GM18511 (cell line): ENCODE results near the gene ARFGAP1.
"Not testable (repeated sequence)": the region's sequence is repeated elsewhere in the genome, so short reads cannot be mapped to it uniquely, and the experiment has no call there.

Source experiments
- ATAC-seq: cut with Tn5 transposase; IDR thresholded peaks from one replicate; pipeline ENCODE4 v1.9.1; 2021; ENCODE audit warnings: mild to moderate bottlenecking, moderate library complexity; ENCODE audit not compliant: unreplicated experiment

Gene ARFGAP1

DNA sequence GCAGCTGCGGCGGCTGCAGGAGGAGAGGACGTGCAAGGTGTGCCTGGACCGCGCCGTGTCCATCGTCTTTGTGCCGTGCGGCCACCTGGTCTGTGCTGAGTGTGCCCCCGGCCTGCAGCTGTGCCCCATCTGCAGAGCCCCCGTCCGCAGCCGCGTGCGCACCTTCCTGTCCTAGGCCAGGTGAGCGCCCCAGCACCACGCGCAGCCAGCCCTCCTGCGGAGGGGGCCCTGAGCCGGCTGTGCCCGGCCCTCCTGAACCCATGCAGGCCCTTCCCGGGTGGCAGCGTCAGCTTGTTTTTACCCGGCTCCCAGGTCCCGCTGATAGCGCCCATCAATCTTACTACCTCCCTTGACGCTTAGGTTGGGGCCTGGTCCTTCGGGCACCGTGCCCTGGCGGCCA is 33.2 kb upstream of the ARFGAP1 start:
- no peak for ATAC-seq

DNA sequence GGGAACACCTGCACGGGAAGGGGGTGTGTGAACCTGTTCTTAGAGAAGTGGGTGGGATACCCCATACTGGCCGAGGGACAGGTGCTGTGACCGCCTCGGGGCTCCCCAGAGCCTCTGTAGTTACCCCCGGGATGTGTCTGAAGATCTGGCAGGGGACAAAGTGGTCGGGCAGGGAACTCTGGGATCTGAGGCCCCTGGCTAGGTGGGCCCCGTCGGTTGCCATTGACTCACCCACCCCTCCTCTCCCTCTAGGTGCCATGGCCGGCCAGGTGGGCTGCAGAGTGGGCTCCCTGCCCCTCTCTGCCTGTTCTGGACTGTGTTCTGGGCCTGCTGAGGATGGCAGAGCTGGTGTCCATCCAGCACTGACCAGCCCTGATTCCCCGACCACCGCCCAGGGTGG is 32.6 kb upstream of the ARFGAP1 start:
- ATAC-seq, result no peak

DNA sequence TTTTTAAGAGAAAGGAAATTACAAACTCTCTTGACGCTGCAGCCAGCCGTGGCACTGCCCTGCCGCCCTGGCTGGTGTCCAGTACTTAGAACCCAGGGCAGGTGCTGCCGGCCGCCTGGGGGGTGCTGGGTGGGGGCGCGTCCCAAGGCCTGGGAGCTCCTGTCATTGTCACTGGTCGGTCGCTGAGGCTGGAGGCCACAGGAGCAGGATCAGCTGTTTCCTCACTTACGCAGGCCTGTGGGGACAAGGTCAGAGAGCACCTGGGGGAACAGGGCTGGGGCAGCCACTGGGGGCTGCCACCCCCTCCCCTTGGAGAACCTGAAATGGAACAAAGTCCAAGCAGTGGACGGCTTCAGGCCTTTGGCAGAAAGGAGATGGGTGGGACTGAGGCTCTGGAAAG is 31.3 kb upstream of the ARFGAP1 start:
- ATAC-seq, result no peak

DNA sequence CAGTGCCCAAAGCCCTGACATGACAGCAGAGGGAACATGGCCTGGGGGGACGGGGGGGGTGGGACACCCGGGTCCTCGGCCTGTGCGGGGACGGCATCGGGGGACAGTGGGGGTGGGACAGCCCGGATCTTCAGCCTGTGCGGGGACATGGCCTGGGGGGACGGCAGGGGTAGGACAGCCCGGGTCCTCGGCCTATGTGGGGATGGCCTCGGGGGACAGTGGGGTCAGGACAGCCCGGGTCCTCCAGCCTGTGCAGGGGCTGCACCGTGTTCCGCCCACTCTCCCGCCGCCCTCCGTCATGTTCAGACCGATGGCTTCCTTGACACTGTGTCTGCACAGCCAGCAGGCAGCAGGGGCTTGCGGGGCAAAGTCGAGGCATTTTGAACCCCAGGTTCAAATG is 29.9 kb upstream of the ARFGAP1 start:
- ATAC-seq, result no peak

DNA sequence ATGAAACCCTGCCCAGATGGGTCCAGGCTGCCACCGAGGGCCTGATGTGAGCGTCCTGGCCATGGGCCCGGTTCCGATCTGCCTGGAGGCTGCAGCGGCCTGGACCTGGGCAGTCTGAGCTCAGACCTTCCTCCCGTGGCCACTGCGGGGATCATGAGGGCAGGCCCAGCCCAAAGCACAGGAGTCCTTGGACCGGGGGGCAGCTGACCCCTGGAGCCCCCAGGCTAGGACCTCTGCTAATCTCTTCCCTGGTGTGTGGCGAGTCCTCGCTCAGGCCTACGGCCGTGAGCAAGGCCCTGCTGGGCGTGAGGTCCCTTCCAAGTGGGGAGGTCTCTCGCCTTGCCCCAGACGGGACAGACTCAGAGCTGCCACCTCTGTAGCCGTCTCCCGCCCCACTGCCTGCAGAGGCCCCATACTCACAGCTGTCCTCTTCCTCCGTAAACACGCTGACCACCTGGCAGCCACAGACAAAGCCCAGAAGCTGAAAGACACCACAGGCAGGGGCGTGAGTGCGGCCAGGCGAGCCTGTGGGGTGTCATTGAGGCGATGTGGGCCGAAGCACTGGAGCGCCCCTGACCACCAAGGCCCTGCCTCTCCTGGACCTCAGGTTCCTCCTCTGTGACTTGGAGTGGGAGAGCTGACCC is 28.9 kb upstream of the ARFGAP1 start:
- no peak for ATAC-seq

- ATAC-seq, result no peak
Observed at GRCh38 chr20:63244468-63244867, 28.1 kb upstream of the ARFGAP1 start.

DNA sequence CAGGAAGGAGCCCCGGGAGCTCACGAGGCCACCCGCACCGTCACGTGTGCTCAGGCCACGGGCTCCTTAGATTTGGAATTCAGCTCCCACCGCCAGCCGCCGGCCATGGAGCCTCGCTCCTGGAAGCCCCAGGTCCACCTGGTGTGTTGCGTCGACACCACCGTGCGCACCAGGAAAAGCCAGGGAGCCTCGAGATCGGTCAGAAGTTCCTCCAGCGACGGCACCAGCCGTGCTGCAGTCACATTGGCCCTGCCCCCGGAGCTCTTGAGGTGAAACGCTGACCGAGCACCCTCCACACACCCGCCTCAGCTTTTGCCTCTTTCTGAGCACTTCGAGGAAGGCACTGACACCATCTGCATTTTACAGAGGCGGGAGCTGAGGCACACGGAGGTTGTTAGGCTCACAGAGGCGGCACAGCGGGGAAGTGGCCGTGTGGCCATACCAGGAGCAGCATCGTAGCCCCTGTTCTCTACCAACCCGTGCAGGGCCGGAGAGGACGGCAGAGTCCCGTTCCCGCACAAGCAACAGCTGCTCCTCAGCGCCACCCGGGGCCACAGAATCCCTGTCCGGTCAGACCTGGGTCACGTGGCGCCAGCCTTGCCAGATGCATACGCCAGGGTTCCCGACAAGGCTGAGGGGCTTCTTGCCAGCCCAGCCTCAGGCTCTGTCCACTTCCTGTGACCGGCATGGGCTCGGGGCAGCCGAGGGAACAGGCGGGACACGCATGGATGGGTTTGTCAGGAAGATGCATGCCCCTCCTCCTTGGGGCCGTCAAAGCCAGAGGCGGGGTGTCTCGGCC is 25.9 kb upstream of the ARFGAP1 start:
- no peak for ATAC-seq

GRCh38 chr20:63247671-63248228 is 24.9 kb upstream of the ARFGAP1 start:
- no peak for ATAC-seq

DNA sequence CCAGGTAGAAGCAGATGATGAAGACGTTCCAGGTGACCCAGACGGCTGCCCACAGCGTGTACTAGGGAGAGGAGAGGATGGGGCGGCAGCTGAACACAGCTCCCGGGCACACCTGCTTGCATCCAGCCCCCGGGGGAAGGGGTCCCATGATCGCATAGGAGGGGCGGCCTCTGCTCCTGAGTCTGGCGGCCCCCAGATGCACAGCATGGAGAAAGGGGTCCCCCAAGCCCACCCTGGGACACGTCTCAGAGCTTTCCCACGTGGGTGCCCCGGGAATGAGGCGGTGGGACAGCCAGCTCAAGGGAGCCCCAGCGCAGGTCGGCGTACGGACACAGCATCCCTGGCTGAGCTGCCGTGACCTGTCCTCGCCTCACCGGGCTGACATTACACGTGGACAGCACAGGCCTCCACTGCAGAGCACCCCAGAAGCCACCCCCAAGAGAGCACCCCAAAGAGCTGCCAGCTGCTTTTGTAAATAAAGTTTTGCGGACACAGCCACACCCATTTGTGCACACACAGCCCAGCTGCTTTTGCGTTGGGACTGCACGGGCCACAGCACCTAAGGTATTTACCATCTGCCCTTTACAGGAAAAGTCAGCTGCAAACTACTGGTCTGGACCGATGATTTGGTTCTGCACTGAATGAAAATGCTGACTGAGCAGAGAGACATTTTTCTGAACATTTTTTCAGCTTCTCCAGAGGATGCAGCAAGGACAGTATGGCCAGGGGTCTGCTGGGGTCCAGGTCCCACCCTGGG is 23.6 kb upstream of the ARFGAP1 start:
- no peak for ATAC-seq

GRCh38 chr20:63249891-63250290 is 22.7 kb upstream of the ARFGAP1 start:
- ATAC-seq, result no peak

DNA sequence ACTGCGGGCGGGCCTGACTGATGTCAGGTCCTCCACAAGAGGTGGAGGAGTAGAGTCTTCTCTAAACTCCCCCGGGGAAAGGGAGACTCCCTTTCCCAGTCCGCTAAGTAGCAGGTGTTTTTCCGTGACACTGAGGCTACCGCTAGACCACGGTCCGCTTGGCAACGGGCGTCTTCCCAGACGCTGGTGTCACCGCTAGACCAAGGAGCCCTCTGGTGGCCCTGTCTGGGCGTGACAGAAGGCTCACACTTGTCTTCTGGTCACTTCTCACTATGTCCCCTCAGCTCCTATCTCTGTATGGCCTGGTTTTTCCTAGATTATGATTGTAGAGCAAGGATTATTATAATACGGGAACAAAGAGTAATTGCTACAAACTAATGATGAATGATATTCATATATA is 21.3 kb upstream of the ARFGAP1 start:
- not testable (repeated sequence) for ATAC-seq

DNA sequence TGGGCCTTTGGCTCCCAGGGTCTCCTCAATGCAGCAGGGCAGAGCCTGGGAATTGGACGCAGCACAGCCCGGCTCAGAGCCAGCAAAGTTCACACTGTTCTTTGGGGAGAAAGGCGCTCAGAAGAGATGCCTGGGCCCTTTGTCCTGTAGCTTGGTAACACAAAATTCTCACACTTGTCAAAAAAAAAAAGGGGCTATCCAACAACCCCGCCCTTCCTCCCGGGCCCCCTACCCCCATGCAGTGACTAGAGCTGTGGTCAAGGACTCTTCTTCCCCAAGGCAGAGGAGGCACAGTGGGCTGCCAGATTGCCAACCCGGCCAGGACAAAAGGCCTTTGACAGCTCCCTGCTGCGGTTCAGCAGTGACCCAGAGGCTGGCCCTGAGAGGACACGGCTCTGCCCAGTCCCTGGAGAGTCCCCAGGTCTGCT is 20.3 kb upstream of the ARFGAP1 start:
- ATAC-seq, result no peak

DNA sequence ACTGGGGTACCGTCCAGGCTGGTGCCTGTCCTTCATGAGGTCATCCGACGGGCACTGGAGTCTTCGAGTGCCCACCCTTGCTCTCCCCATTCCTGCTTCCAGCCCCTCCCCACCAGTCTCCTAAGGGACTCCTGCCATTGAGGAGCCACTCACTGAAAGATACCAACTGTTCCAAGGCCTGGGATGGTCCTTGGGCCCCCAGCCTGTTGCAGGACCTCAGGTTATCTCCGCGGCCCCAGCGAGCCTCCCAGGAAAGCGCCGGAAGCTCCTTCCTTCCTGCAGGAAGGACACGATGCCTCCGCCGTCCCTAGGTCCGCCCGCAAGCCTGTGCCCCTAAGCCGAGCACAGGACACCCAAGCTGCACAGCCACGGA is 19.6 kb upstream of the ARFGAP1 start:
- no peak for ATAC-seq

DNA sequence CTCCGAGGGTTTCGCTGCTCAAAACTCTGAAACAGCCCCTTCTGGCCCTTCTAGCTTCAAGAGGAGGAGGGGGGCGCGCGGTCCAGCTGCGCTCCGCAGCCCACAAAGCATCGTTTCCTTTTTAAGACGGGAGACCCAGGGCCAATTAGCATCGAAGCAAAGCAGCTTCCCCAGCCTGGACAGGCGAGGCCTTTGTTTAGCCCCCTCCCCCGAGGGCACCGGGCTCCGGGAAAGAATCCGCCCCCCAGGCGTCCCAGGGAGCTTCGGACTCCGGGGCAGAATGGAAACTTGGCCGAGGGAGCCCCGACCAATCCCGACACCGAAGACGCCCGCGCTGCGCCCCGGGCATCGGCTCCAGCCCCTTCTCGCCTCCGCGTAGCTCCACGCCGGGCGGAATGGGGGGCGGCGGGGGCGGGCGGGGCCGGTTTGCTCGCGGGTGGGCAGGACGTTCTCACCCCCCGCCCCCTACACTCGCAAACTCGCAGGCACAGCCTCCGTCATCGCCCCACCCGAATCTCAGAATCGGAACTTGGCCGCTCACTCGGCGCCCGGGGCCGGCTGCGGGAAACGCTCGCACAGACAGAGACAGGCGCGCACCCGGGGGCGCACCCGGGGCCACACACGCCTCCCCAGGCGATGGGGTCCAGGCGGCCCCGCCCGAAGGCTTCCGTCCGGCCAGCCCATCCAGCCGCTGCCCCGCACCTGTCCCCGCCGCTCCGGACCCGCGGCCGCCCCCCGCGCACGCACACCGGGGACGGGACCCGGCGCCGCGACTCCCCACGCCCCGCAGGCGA is 19.0 kb upstream of the ARFGAP1 start:
- ATAC-seq, result no peak

DNA sequence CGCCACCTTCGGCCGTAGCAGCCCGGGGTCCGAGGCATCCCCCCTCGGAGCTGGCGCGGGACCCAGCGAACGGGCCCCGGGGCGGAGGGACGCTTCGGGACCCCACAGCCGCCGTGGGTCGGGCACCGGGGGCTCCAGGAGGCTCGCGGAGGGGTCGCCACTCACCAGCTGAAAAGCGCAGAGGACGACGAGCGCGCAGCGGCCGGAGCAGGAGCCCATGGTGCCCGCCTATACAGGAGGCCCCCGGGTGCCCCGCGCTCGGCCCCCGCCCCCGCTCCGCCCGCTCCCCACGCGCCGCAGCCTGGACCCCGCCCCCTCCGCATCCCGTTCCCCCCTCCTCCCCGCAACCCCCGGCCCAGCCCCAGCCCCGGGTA is 18.4 kb upstream of the ARFGAP1 start, which contains the start of gene NKAIN4:
Gene NKAIN4, minus strand, starts transcription at position 232 of the 374 bp plus-strand sequence. Its CDS starts 13 bp downstream, at position 219.
- no peak for ATAC-seq

- ATAC-seq, result no peak
Observed at GRCh38 chr20:63254606-63255384, 17.8 kb upstream of the ARFGAP1 start.

GRCh38 chr20:63255931-63256704 is 16.5 kb upstream of the ARFGAP1 start:
- ATAC-seq, result no peak

DNA sequence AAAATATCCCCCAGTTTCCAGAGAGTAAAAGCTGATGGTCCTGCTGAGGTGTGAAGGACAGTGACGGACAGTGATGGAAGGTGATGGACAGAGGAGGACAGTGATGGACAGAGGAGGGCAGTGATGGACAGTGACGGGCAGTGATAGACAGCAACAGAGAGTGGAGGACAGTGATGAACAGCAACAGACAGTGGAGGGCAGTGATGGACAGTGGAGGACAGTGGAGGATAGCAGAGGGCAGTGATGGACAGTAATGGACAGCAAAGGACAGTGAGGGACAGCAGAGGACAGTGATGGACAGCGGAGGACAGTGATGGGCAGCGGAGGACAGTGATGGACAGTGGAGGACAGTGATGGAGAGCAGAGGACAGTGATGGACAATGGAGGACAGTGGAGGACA is 15.7 kb upstream of the ARFGAP1 start:
- ATAC-seq, result no peak

- no peak for ATAC-seq
Observed at GRCh38 chr20:63257629-63258028, 15.0 kb upstream of the ARFGAP1 start.
